Small intestine (tissue), 7 donors: Measurements from ENCODE around the gene HOXB3. TPM values are rescaled to one million over a fixed set of nuclear protein-coding genes. Genes with fewer than 3 reads are reported as not detected.

ENCODE experiments used
- DNase-seq, 2 donors: peaks; one replicate each; pipeline versions ENCODE4 v3.0.0 to v3.0.0-alpha.2; 2013
- FAIRE-seq: peaks from 2 replicates; lab custom pipeline; 2012; peaks lifted over from hg19 to GRCh38; lab: Jason Lieb, UNC
- H3K27ac ChIP-seq, 3 donors: one replicate each; pipeline ENCODE4 v1.5.1; 2013; ENCODE audit warnings: low read length in 2 of 3, mild to moderate bottlenecking in 2 of 3, control low read depth in 1 of 3, inconsistent platforms in 1 of 3, low read depth in 1 of 3, moderate library complexity in 1 of 3
- H3K27me3 ChIP-seq, 3 donors: one replicate each; pipeline ENCODE4 v1.6.1; 2013; ENCODE audit warnings: low read length in 3 of 3, inconsistent platforms in 1 of 3; ENCODE audit not compliant: control insufficient read depth in 3 of 3, insufficient read depth in 3 of 3
- H3K36me3 ChIP-seq, 3 donors: one replicate each; pipeline ENCODE4 v1.6.1; 2013; ENCODE audit warnings: low read length in 3 of 3, inconsistent platforms in 1 of 3, low read depth in 1 of 3, mild to moderate bottlenecking in 1 of 3, moderate library complexity in 1 of 3; ENCODE audit not compliant: control insufficient read depth in 3 of 3, insufficient read depth in 2 of 3
- H3K4me1 ChIP-seq, 3 donors: one replicate each; pipeline ENCODE4 v1.6.1; 2013; ENCODE audit warnings: low read length in 2 of 3, inconsistent platforms in 1 of 3, low read depth in 1 of 3, mild to moderate bottlenecking in 1 of 3, moderate library complexity in 1 of 3; ENCODE audit not compliant: control insufficient read depth in 3 of 3, insufficient read depth in 2 of 3
- H3K4me3 ChIP-seq, 3 donors: one replicate each; pipeline ENCODE4 v1.5.1; 2013; ENCODE audit warnings: low read length in 3 of 3, control low read depth in 1 of 3, inconsistent platforms in 1 of 3, low read depth in 1 of 3, mild to moderate bottlenecking in 1 of 3, moderate library complexity in 1 of 3
- H3K9me3 ChIP-seq, 2 donors: one replicate each; pipeline ENCODE4 v1.6.1; 2013; ENCODE audit warnings: low read depth in 1 of 2, low read length in 1 of 2; ENCODE audit not compliant: control insufficient read depth in 2 of 2, insufficient read depth in 1 of 2
- WGBS, 3 donors: extraction: QIAGEN DNeasy Blood & Tissue Kit; methylation state at CpG; one replicate each; pipeline ENCODE4 v1.1.7; 2013; 5-methylcytosine and 5-hydroxymethylcytosine counted together
- polyA plus RNA-seq, 4 donors: library from polyadenylated mRNA; stranded (reverse) in 3 of 4; unstranded in 1 of 4; fragments of 200-250 nt in 3 of 4; fragments of 120-200 nt in 1 of 4; gene quantifications; one replicate each; pipeline versions ENCODE4 v1.2.1 to v1.2.3, GENCODE V29; 2013
- donor health status: healthy with polysubstance abuse.
- donor health status: control.
- donor health status: control.
- donor health status: Bipolar disorder and iron deficiency.
- donor health status: healthy.

Gene HOXB3
- polyA plus RNA-seq, 4 donors, result 1.4 to 19.6 (median 5.7) TPM; not detected in 1

- FAIRE-seq, result no peak
- Histone ChIP-seq H3K4me3 (peak overlapping the region in 1 of 3 donors; percentile 19), H3K27me3 (peaks cover 0 to 92% (median 0%) of the 10 kb centered on the region in 3 donors), H3K9me3 (no peaks in the 10 kb centered on the region), H3K4me1 (peaks cover 0 to 49% (median 4%) of the 10 kb centered on the region in 3 donors), H3K27ac (peak overlapping the region in 2 of 3 donors; percentile 62 to 81), H3K36me3 (peaks cover 0 to 25% (median 0%) of the 10 kb centered on the region in 3 donors)
- DNase-seq, result no peak
- WGBS, 3 donors, result 5 to 26% (median 23%) methylated on average over 48 to 73 of the region's 73 CpGs
Measured at GRCh38 chr17:48564188-48565021, 25.6 kb downstream of the HOXB3 start.

- Histone ChIP-seq H3K9me3 (no peaks in the 10 kb centered on the region), H3K27me3 (peaks cover 0 to 92% (median 0%) of the 10 kb centered on the region in 3 donors), H3K4me1 (peaks cover 0 to 52% (median 4%) of the 10 kb centered on the region in 3 donors), H3K4me3 (peak overlapping the region in 1 of 3 donors; percentile 4), H3K27ac (peak overlapping the region in 2 of 3 donors; percentile 62 to 69), H3K36me3 (peaks cover 0 to 29% (median 0%) of the 10 kb centered on the region in 3 donors)
- WGBS, 3 donors, result 19 to 50% (median 44%) methylated on average over 8 to 10 of the region's 10 CpGs
- DNase-seq, result no peak
- no peak for FAIRE-seq
Measured at GRCh38 chr17:48563867-48564187, 26.2 kb downstream of the HOXB3 start.

DNA sequence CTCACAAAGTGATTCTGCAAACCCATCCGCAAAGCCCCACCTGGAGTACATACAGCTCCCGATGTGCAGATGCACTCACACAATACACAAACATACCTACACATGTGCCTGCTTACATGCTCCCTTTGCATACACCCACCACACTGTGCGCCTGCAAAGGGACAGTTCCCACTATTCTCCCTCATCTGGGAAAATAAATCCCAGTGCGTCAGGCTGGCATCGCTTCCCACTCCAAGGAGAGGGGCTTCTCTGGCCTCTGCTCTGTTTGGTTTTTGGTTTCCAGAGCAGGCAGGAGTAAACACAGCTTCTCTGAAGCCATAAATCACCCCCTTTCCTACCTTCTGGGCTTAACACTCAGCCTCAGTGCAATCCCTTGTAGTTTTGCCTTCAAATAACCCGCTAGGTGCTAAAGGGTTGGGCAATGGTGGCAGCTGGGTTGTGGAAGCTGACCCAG, 26.6 kb downstream of the HOXB3 start:
- WGBS, 3 donors, result 51 to 55% (median 54%) methylated on average over 6 of the region's 6 CpGs

DNA sequence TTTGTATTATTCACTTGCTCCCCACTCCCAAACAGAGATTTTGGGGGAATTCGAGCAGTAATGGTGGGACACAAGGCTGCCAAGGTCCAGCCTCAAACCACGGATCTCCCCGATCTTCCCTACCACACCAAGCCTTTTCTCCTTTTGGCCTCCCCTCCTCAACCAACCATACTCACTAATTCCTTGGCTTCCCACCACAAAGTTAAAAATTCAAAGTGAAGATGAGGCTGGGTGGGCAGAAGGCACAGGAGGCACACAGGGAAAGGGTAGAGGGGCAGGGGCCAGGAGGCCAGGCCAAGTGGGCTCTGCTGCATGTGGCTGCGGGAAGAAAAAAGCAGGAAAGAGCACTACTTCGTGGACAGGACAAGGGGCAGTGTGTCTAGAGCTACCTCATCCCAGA, 27.1 kb downstream of the HOXB3 start:
- Histone ChIP-seq H3K4me3 (no peak overlapping the region), H3K27me3 (peaks cover 0 to 91% (median 0%) of the 10 kb centered on the region in 3 donors), H3K9me3 (no peaks in the 10 kb centered on the region), H3K36me3 (peaks cover 0 to 32% (median 0%) of the 10 kb centered on the region in 3 donors), H3K27ac (peak overlapping the region in 2 of 3 donors; percentile 62 to 69), H3K4me1 (peaks cover 0 to 52% (median 4%) of the 10 kb centered on the region in 3 donors)
- 51 to 67% (median 53%) methylated on average over 5 of the region's 5 CpGs for WGBS, 3 donors
- DNase-seq (no peak), FAIRE-seq (no peak)

More for the DNA sequence above, 26.6 kb downstream of the HOXB3 start:
- peaks cover 0 to 29% (median 0%) of the 10 kb centered on the region in 3 donors for H3K36me3 ChIP-seq
- no peaks in the 10 kb centered on the region for H3K9me3 ChIP-seq
- no peak for FAIRE-seq
- DNase-seq, result no peak
- peaks cover 0 to 91% (median 0%) of the 10 kb centered on the region in 3 donors for H3K27me3 ChIP-seq
- peak overlapping the region in 2 of 3 donors; percentile 62 to 69 for H3K27ac ChIP-seq
- peak overlapping the region in 1 of 3 donors; percentile 4 for H3K4me3 ChIP-seq
- peaks cover 0 to 52% (median 4%) of the 10 kb centered on the region in 3 donors for H3K4me1 ChIP-seq

DNA sequence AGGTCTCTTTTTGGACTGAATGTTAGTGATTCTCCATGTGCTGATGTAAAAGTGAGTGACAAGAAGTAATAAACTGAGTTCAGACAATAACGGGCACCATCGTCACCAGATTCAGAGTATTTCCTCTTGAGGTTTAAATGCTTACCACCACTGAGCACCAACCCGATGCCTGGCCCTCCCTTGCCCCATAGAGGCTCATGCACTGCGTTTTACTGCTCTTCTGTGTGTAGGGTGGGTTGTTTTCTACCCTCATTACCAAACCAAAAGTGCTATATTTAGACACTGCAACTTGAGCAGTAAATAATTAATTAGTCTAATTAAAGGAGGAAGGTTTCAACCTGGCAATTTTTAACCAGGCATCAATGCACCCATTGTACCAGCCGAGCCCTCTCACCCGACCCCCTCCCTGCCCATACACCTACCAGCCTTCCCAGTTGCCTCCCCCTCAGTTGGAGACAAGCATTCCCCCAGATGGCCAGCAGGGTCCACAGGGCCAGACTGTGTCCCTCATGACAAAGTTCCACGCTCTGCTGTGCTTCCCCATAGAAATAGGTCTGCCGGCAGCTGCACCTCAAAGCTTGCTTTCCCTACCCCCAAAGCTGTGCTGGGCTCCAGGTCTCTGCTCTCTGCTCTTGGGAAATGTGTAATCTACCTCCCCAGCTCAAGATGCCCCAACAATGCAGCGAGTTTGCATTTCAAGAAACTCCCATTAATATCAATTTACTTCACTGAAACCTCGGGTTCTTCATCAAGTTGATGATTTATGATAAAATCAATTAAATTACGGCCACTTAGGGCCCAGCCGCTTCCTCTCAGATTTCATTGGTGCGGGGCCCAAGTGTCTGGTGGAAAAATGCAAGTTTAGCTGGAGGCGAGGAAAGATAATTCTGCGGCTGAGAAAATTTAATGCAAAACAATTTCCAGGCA, 27.9 kb downstream of the HOXB3 start:
- Histone ChIP-seq H3K4me1 (peaks cover 0 to 49% (median 4%) of the 10 kb centered on the region in 3 donors), H3K27me3 (peaks cover 0 to 91% (median 0%) of the 10 kb centered on the region in 3 donors), H3K36me3 (peaks cover 0 to 36% (median 0%) of the 10 kb centered on the region in 3 donors), H3K4me3 (no peak overlapping the region), H3K9me3 (no peaks in the 10 kb centered on the region), H3K27ac (peak overlapping the region in 2 of 3 donors; percentile 43 to 62)
- WGBS, 3 donors, result 31 to 47% (median 45%) methylated on average over 15 of the region's 15 CpGs
- DNase-seq (no peak), FAIRE-seq (no peak)

- Histone ChIP-seq H3K4me3 (no peak overlapping the region), H3K27ac (peak overlapping the region in 2 of 3 donors; percentile 56 to 82), H3K9me3 (no peaks in the 10 kb centered on the region), H3K36me3 (peaks cover 0 to 35% (median 0%) of the 10 kb centered on the region in 3 donors), H3K27me3 (peaks cover 0 to 87% (median 0%) of the 10 kb centered on the region in 3 donors), H3K4me1 (peaks cover 0 to 44% (median 0%) of the 10 kb centered on the region in 3 donors)
- FAIRE-seq (no peak), DNase-seq (no peak)
- WGBS, 3 donors, result 59 to 67% (median 63%) methylated on average over 14 of the region's 14 CpGs
Measured at GRCh38 chr17:48559840-48560817, 29.9 kb downstream of the HOXB3 start.

DNA sequence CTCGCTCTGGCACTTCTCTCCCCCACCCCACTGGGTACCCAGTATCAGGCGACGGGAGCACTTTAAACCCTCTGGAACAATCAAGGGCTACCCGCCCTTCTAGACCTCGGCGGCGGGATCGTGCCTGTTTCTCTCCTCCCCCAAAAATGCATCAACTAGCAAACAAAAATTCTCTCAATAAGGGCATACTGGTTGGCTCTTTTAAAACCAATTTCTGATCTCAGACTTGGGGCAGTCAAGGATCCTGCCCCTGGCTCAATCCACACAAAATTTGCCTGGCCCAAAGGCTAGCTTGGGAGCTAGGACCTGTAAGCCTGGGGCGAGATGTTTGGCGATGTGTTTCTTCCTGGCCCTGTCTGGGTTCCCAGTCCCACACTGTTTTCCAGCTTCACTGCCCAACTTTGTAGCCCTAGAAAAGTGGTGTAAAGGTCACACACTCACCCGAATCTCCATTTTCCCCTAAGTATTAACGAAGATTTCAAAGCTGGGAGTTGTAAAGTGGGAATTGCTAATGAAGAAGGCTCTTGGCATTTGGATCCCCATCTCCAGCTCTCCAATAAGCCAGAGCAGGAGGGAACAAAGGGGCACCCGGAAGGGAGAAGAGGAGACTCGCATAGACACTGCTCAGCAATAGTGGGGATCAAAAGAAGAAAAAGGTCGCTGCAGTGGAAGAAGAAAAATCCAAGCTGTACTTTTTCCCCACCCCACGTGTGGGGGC, 30.8 kb downstream of the HOXB3 start:
- no peak for FAIRE-seq

More for the DNA sequence above, 30.8 kb downstream of the HOXB3 start:
- Histone ChIP-seq H3K9me3 (no peaks in the 10 kb centered on the region), H3K4me3 (no peak overlapping the region), H3K27me3 (peaks cover 0 to 87% (median 0%) of the 10 kb centered on the region in 3 donors), H3K4me1 (peaks cover 0 to 48% (median 0%) of the 10 kb centered on the region in 3 donors), H3K27ac (peak overlapping the region in 2 of 3 donors; percentile 56 to 82), H3K36me3 (peaks cover 0 to 35% (median 0%) of the 10 kb centered on the region in 3 donors)
- 36 to 51% (median 50%) methylated on average over 16 of the region's 16 CpGs for WGBS, 3 donors
- no peak for DNase-seq
